ENCODE measurements around the gene METTL15.
A peak's percentile ranks its signal among the peaks of the same experiment; 100 is the strongest.
"Not testable (repeated sequence)": the region's sequence is repeated elsewhere in the genome, so short reads cannot be mapped to it uniquely, and the experiment has no call there.

METTL15 gene

DNA sequence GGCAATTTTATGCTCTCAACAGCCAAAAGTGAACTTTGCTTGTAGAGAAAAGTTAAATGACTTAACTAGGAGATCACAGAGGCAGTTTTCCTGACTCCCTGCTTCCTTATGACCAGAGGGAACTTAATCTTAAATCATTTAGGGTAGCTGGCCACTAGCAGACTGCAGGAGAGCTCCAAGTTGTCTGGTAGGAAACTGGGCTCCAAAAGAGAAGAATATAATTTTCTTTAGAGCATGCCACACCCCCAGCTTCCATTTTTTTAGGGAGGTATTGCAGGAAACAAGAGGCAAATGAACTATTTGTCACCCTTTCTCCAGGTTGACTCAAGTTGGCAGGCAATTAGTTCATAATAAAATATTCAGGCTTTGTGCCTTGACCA is 2.6 kb downstream of the METTL15 start:
- peak in 2 of 3 donors; percentile 13 to 17 for DNase-seq

DNA sequence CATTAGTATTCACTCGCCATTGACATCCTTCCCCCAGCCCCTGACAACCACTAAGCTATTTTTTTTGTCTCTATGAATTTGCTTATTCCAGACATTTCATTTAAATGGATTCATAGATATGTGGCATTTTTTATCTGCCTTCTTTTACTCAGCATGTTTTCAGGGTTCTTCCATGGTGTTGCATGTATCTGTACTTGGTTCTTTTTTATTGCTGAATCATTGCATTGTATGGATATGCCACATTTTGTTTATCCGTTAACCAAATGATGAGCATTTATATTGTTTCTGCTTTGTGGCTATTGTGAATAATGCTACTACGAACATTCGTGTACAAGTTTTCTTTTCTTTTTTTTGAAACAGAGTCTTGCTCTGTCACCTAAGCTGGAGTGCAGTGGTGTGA is 5.9 kb downstream of the METTL15 start:
- no peak for DNase-seq

DNA sequence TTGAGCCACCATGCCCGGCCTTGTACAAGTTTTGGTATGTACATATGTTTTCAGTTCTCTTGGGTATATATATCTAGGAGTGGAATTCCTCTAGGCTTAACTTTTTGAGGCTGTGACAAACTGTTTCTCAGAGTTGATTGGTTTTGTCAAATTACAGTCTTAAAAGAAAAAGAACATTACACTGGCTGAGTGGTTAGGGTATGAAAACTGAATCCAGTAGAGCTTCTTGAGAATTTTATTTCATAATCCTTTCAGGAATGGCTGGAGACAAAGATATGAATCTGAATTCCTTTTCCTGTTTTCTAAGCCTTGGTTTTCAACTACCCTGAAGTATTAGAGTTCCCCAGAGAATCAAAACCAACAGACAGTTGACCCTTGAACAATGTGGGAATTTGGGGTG is 6.5 kb downstream of the METTL15 start:
- no peak for DNase-seq

DNA sequence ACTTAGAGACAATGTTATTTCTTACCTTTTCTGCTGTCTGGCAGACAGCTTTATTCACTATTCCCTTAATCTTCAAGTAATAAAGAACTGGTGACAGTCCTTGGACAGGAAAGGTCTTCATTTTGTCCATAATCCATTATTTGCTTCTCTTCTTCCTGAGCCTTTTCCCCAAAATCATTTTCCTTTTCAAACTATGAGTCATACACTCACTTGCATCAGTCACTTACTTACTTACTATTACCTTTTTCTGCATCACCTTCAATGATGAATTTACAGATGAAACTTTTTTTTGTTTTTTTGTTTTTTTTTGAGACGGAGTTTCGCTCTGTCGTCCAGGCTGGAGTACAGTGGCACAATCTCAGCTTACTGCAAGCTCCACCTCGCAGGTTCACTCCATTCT is 9.5 kb downstream of the METTL15 start:
- DNase-seq, result no peak

DNA sequence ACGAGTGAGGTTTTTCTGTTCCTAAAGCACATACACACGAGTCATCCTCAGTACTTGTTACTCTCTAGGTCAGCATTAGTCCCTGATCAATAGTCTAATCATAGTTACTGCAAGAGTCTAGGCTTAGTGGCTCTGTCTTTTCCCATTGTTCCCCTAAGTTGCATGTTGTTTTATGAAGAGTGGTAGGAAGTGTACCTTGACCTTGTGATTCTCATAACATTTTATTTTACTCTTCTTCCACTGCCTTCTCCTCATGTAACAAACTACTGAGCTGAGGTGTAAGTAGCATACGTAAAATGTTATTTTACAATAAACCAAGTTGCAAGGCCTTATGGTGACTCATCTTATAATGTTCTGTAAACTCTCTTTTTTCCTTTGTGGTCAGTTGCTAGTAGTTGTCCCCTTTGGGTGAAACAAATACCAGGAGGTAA is 15.0 kb downstream of the METTL15 start:
- DNase-seq, result no peak

DNA sequence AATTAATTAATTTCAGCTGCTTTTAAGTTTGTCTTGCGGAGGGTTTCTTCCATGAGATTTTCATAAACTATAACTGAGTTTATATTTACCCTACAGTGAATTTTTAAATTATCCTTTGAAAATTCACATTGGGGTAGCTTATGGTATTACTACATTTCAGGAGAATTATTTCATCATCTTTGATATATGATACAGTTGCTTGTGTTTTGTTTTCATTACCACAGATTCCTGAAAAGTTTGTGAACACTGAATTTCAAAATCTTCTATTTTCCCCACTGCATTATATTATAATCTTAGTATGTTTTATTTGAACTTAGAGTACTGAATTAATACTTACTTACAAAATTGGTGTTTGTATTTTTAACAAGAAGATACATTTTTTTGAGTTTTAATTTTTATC is 24.4 kb downstream of the METTL15 start:
- DNase-seq, result no peak

DNA sequence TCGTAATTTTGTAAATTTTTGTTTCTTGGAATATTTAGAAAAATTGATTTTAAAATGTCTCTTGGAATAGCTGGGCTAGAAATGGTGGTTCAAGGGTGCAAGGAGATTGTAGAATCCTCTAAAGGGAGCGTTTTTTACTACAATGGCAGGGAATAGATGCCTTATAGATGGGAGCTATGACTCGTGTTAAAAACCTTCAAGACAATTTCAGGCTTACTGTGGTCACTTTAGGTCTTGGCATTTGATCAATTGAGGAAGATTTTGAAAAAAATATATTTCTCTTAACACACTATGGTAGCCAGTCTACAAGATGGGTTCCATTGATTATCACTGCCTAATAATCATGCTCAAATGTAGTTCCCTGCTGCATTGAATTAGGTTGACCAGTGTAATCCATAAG is 25.0 kb downstream of the METTL15 start:
- no peak for DNase-seq

DNA sequence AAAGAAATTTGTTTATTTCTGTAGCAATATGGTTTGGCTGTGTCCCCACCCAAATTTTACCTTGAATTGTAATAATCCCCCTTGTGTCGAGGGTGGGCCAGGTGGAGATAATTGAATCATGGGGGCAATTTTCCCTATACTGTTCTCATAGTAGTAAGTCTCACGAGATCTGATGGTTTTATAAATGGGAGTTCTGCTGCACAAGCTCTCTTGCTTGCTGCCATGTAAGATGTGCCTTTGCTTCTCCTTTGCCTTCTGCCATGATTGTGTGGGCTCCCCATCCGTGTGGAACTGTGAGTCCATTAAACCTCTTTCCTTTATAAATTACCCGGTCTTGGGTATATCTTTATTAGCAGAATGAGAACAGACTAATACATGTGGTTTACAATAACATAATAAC is 28.0 kb downstream of the METTL15 start:
- DNase-seq, result not testable (repeated sequence)

DNA sequence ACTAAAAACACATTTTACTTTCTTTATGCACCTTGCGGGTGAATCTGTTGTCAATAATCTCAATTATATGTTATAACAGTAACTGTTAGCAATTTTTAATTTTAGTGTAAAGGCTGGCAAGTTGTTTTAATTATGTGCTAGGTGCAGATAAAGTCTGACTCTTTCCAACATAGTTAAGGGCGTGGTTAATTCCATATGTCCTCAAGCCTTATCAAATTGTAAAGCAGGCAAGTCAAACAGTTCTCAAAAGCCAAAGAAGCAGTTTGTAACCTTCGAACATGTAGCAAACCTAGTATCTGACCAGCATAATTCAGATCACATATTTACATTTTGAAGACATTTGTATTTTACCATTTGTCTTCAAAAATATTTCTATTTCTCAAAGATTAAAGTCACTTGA is 29.2 kb downstream of the METTL15 start:
- DNase-seq, result no peak

DNA sequence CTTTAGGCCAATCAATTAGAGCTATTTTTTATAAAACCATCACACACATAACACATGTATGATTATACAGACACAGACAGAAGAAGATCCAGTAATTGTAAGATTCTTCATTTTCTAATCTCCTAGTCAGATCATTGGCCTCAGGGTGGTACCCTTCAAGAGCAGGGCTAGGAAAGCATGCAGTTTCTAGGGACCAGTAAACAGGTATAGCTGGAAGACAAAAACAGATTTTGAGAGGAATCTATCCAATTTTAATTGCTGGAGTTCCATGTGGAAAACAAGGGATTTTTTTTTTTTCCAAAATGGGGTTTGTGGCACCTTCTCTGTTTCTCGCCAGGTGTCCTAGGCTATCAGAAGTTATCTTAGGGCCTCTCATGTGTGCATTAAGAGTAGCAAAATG is 29.6 kb downstream of the METTL15 start:
- DNase-seq, result no peak

DNA sequence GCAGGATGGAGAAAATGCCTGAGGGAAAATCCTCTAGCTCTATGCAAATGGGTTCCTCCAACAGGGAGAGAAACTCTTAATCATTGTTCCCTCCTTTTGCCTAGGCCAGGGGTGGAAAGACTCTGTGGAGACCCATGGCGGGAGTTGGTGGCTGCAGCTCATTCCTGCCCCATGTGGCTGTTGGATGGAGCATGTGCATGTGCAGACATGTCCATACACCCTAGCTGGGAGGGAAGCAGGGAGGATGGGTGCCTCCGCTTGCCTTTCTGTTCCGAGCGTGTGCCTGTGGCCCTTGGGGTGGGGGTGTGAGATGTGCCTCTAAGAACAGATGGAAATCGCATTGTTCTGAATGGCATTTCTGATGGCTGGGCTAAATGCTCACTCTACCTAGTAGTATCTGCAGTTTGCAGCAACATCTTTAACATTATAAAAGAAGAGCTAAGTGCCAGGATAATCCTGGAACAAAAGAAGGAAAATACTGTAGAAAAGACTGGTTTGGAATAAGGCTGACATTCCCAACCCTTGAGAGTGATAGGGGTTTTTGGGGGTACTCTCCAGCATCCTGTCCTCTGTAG is 31.7 kb downstream of the METTL15 start:
- no peak for DNase-seq

DNA sequence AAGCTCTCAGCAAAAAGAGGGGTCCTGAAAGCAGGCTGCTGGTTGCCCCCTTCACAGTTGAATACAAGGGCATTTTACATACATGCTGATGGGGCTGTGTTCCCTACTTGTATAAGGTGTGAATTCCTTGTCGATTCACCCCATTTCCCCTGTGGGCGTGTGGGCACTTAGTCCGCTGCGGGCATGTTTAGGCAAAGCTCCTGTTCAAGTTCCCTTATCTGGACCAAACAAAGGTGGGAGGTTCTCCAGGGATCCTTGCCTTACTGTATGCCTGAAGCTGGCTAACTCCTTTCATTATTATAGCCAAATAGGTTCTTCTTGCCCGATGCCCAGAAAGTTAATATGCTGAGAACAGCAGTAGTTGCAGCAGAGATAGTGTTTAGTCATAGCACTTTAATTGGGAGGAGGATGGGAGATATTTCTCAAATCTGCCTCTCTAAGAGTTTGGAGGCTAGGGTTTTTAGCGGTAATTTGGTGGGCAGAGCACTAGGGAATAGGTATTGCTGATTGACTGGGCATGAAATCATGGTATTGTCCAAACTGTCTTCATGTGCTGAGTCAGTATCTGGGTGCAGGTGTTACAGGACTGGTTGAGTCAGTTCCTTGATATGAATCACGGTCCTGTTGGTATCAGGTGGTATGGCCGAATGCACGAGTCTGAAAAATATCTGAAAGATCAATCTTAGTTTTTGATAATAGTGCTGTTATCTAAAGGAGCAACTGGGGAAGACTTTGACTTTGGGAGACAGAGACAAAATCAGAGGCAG is 32.7 kb downstream of the METTL15 start:
- DNase-seq, result no peak

DNA sequence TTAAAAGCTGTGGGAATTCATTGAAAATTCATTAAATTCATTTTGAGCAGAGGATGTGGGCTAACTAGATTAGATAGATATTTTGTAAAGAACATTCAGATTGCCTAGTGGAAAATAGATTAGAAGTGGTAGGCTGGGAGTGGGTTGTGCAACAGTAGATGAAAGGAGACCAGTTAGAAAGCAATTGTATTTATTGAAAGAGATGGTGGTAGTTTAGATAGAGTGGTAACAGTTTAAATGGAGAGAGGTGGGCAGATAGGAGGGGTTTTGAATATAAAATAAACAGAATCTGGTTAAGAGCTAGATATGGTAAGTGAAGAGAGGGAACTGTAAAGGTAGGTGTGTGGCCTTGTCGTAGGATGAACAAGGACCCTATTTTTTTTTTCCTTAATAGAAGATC is 34.5 kb downstream of the METTL15 start:
- DNase-seq, result no peak

DNA sequence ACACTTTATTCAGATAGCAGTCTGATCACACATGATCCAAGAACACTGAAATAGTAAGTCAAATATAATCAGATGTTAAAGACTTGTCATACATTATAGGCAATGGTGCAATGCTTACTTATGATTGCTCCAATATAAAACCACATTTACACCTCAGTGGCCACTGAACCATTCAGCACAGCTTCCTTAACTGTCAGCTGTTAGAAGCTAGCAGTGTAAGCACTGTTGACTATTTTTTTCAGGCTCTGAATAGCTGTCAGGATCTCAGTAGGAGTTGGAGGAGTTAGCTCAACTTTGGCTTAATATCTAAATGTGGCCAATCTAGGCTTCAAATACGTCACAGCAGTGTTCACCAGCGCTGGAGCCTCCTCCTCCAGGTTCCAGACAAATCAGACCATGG is 36.6 kb downstream of the METTL15 start:
- no peak for DNase-seq

DNA sequence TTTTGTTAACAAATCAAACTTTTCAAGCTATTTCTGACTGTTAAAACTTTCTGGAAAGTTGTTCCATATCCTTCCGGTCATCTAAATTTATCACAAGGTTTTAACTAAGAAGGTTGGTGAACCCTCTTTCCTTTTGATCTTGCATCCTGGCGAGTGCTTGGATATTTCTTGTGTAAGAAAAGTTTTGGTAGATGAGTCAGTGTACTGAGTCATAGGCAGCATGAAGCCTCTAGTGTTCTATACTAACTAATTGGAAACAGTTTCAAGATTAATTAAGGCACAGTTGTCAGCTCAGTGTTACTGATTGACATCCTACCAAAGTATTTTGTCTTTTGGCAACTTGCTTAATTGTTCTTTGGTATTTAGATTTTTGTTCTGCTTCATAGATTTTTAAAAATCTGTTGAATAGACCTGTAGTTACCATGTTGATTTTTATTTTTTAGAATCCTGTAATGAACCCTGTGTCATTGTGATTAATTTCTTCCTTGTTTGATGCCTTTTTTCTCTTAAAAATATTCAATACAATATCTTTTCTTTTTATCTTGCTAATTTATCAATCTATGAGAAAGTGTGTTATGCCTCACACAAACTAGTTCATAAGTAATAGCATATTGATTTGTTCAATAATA is 38.0 kb downstream of the METTL15 start:
- DNase-seq, result peak in 1 of 3 donors; percentile 15

DNA sequence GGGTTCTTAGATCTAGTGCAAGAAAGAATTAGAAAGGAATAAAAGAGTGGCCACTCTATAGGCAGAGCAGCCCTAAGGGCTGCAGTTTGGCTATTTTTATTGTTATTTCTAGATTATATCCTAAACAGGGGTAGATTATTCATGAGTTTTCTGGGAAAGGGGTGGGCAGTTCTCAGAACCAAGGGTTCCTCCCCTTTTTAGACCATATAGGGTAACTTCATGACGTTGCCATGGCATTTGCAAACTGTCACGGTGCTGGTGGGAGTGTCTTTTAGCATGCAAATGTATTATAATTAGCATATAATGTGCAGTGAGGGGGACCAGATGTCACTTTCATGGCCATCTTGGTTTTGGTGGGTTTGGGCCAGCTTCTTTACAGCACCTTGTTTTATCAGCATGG is 44.6 kb downstream of the METTL15 start:
- no peak for DNase-seq

DNA sequence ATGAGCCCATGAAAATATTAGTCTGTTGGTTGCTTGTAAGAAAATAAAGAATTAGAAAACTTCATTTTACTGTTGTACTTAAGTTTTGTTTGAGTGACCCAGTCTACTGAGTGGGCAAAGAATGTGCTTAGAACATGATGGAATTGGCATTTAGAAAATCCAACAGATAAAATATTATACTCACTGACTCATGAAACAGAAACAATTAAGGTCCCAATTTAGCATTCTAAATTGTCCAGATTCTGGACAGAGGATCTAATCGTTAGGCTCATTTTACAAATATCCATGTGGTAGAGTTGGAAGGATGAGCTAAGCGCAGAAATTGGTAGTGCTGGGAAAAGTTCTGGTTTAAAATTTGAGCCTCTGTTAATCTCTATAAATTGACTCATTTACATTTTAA is 45.4 kb downstream of the METTL15 start:
- DNase-seq, result no peak

DNA sequence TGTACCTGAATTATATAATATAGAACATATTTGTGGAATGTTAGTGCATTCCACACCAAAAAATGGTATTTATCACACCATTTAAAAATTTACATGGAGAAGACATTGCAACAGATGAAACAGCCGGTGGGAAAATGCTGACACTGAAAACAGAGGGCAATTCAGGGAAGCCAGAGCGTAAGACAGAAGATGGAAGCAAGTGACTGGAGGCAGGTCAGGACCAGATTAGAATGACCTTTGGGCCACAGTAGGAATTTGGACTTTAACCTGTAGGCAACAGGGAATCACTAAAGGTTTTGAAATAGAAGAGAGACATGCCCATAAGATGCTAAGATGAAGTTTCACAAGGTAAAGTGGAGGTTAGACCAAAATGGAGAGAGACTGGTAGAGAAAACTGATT is 60.5 kb downstream of the METTL15 start:
- no peak for DNase-seq

DNA sequence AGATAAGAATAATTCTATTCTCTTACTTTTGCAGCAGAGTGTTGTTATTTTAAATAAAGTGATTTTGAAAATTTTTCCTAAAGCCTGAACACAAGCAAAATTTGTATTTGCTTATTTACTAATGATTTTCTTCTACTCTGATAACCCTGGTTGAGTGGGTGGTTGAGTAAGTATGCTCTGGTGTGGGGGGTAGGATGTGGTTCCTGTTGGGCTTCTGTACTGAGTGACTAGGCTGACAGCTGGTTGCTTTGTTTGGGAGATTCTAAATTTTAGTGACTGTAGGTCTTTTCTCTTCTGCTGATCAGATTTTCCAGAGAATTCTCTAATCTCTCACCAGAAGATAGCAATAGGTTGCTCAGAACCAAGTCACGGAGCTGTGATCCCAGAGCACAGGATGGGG is 61.6 kb downstream of the METTL15 start:
- peak in 2 of 3 donors; percentile 11 to 12 for DNase-seq

DNA sequence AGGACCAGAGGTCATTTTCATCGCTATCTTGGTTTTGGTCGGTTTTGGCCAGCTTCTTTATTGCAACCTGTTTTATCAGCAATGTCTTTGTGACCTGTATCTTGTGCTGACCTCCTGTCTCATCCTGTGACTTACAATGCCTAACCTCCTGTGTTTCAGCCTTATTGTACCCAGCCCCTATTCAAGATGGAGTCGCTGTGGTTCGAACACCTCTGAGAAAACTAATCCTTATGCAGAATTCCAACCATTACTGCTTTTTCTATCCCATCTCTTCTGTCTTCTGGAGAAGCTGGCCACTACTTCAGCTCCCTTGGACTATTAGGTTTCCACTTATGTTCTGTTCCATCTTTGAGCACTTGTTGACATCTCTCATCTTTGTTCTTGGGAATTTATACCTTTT is 62.6 kb downstream of the METTL15 start:
- no peak for DNase-seq

DNA sequence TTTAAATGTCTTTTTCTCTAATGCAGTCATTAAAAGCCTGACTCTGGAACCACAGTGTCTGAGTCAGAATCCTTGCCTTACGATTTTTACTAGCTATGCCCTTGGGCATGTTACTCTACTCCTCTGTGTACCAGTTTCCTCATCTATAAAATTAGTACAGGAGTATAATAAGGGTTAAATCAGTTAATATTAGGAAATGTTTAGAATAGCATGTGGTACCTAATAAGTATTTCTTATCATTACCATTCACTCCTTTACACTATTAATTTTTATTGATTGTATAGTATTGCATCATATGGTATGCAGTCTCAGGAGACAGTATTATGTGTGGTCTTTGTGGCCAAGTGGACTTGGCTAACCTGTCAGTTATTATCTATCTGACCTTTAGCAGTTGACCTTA is 68.2 kb downstream of the METTL15 start:
- no peak for DNase-seq

DNA sequence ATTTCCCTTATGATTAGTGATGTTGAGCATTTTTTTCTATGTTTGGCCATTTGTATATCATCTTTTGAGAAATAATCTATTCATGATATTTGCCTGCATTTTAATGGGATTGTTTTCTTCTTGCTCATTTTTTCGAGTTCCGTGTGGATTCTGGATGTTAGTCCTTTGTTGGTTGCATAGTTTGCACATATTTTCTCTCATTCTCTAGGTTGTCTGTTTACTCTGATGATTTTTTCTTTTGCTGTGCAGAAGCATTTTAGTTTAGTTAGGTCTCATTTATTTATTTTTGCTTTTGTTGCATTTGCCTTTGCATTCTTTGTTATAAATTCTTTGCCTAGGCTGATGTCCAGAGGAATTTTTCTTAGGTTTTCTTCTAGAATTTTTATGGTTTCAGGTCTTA is 87.3 kb downstream of the METTL15 start:
- DNase-seq, result no peak

DNA sequence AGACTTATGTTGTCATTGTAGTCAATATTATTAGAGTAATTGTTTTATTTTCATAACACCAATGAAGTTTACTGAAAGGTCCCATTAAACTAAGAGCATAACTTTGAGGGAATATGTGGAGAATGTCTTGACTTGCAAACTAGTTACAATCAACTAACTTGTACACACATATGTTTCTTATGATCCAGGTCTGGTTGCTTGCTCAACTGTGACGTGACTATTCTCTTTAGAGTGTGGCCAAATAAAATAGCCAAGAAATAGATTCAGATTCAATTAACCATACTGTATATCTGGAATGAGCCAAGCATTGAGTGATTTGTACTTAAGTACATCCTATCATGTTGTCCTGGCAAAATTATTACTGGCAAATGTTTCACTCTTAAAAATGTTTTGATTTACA is 101.7 kb downstream of the METTL15 start:
- no peak for DNase-seq

DNA sequence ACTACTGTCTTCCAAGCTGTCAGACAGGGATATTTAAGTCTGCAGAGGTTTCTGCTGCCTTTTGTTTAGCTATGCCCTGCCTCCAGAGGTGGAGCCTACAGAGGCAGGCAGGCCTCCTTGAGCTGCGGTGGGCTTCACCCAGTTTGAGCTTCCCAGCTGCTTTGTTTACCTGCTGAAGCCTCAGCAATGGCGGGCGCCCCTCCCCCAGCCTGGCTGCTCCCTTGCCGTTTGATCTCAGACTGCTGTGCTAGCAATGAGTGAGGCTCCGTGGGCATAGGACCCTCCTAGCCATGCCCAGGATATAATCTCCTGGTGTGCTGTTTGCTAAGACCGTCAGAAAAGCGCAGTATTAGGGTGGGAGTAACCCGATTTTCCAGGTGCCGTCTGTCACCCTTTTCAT is 113.9 kb downstream of the METTL15 start:
- not testable (repeated sequence) for DNase-seq

DNA sequence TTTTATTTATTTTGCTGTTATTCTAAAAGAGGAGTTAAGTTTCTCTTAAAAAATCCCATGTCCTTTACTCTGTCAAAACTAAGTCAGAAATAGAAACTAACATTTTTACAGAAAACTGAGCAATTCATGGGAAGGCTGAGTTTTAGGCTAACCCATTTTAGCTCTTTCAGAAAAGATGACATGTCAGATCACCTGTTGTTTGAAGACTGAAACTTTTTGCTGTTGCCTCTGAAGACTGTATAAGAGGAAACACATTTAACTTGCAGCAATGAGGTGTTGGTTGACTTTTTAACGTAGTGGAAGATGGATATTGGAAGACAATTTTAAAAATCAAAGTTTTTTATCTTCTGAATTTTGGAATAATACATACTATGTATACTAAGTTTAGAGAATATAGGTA is 115.4 kb downstream of the METTL15 start:
- no peak for DNase-seq
